ENCODE measurements around the gene CDHR3. TPM values are rescaled to one million over a fixed set of nuclear protein-coding genes. Genes with fewer than 3 reads are reported as not detected.

CDHR3 gene
- total RNA-seq, 4 donors from 2014 or later, result 5.4 to 7.9 (median 5.9) TPM; not detected in 1

DNA sequence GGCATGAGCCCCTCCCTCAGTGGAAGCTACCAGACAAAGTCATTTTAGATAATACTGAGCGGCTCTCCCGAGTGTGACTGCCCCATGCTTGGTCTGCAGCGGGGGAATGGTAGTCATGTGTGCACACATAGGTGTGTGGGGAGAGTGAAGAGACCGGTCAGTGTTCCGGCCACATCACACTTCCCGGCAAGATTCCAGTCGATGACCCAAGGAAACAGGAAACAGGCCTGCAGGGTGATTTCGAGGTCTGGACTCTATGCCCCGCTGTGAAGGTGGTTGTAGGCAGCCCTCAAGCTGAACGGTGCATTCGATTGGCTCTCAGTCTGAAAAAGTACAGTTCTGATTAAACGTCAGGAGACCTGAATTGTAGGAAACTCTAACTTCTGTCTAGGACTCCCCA is 75.9 kb downstream of the CDHR3 start:
- H3K27ac ChIP-seq, result peak overlapping the region; percentile 72 to 79
- intact Hi-C loops (cut with DNase I; ENCODE audit: low total_unique reads), result no loop called here
- no peaks in the 10 kb centered on the region for H3K9me3 ChIP-seq
- TF ChIP-seq, protein P1, sequence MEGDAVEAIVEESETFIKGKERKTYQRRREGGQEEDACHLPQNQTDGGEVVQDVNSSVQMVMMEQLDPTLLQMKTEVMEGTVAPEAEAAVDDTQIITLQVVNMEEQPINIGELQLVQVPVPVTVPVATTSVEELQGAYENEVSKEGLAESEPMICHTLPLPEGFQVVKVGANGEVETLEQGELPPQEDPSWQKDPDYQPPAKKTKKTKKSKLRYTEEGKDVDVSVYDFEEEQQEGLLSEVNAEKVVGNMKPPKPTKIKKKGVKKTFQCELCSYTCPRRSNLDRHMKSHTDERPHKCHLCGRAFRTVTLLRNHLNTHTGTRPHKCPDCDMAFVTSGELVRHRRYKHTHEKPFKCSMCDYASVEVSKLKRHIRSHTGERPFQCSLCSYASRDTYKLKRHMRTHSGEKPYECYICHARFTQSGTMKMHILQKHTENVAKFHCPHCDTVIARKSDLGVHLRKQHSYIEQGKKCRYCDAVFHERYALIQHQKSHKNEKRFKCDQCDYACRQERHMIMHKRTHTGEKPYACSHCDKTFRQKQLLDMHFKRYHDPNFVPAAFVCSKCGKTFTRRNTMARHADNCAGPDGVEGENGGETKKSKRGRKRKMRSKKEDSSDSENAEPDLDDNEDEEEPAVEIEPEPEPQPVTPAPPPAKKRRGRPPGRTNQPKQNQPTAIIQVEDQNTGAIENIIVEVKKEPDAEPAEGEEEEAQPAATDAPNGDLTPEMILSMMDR (IDR thresholded peaks at IDR 0.05), result no peak
- TF ChIP-seq POLR2A (IDR thresholded peaks at IDR 0.05), result no peak
- H3K4me1 ChIP-seq, result peaks cover 0 to 6% of the 10 kb centered on the region in 2 donors
- H3K4me3 ChIP-seq, result no peak overlapping the region
- no peak for DNase-seq
- no peaks in the 10 kb centered on the region for H3K36me3 ChIP-seq
- no peaks in the 10 kb centered on the region for H3K27me3 ChIP-seq

DNA sequence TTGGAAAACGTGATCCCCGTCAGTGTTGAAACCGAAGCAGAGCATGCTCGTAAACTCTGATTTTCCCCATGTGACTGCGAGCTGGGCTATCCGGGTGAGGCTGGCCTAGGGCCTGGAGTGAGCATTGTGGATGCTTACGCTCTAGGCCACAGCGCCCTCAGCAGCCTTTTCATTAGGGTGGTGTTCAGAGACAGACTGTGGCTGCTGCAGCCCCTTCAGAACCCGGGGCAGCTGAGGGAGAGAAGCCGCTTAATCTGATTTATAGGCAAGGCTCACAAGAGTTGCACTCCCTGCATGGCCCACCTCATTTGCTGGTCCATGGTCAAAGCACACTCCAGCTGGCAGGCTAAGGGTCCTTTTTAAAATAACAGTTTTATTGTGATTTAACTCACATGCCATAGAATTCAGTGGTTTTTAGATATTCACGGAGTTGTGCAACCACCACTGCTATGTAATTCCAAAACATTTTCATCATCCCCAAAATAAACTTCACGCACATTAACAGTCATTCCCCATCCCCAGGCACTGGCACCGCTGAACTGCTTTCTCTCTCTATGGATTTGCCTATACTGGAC is 76.5 kb downstream of the CDHR3 start:
- DNase-seq, result peak; percentile 85 to 89
- Histone ChIP-seq H3K36me3 (no peaks in the 10 kb centered on the region), H3K4me1 (peaks cover 0 to 6% of the 10 kb centered on the region in 2 donors), H3K27ac (peak overlapping the region; percentile 72 to 79), H3K27me3 (no peaks in the 10 kb centered on the region), H3K9me3 (no peaks in the 10 kb centered on the region), H3K4me3 (no peak overlapping the region)
- intact Hi-C loops (cut with DNase I; ENCODE audit: low total_unique reads), result no loop called here
- TF ChIP-seq, protein P1 (IDR thresholded peaks at IDR 0.05), result peak in 3 of 4 experiments; percentile 38 to 52 (median 50)
- no peak for TF ChIP-seq POLR2A (IDR thresholded peaks at IDR 0.05)

DNA sequence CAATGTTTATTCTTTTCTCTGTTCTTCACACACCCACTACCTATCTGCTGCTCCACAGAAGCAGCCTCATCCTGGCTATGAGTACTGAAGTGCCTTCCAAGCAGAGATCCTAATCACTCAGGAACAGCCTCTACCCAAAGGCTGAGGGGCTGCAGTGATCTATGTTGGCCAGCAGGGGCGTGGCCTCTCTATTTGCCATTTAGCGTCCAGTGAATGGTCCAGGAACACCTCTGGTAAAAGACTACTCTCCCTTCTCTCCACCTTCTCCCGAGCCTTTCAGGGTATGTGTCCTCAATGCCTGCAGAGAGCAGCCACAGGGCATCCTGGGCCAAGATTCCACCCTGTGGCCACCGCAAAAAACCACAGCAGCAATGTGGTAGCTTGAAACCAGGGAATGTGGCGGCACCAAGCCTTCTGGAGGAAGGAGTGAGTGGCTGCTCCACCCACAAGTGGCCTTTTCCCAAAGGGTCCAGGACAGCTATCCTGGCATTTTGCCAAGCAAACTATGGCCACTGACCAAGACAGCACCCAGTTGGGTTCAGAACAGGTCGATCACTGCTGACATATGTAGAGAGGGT is 78.2 kb downstream of the CDHR3 start:
- intact Hi-C loops (cut with DNase I; ENCODE audit: low total_unique reads), result no loop called here
- peaks cover 0 to 6% of the 10 kb centered on the region in 2 donors for H3K4me1 ChIP-seq
- H3K4me3 ChIP-seq, result no peak overlapping the region
- peak in 1 of 2 donors; percentile 41 for DNase-seq
- H3K9me3 ChIP-seq, result no peaks in the 10 kb centered on the region
- no peaks in the 10 kb centered on the region for H3K36me3 ChIP-seq
- H3K27me3 ChIP-seq, result no peaks in the 10 kb centered on the region
- peak overlapping the region in 1 of 2 donors; percentile 72 for H3K27ac ChIP-seq
- no peak for TF ChIP-seq POLR2A (IDR thresholded peaks at IDR 0.05)
- TF ChIP-seq, protein P1 (IDR thresholded peaks at IDR 0.05), result peak; percentile 29 to 52 (median 46)

DNA sequence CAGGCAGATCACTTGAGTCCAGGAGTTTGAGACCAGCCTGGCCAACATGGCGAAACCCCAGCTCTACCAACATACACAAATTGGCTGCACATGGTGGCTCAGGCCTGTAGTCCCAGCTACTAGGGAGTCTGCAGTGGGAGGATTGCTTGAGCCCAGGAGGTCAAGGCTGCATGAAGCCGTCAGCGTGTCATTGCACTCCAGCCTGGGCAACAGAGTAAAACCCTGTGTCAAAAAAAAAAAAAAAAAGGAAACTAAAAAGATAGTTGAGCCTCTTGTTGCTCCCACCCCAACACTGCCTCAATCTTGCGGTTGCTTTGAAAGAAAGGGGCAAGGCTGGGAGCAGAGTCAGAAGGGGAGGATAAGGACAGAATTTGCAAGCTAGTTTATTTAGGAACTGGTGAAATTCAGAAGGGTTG is 79.1 kb downstream of the CDHR3 start:
- H3K27ac ChIP-seq, result peak overlapping the region; percentile 71 to 72
- no peak for DNase-seq
- H3K9me3 ChIP-seq, result no peaks in the 10 kb centered on the region
- H3K4me1 ChIP-seq, result peaks cover 0 to 6% of the 10 kb centered on the region in 2 donors
- intact Hi-C loops (cut with DNase I; ENCODE audit: low total_unique reads), result loop anchor here (2.0 kb wide), 1 partner anchor 389 kb away; no protein-coding TSS in a partner anchor
- no peak for TF ChIP-seq POLR2A (IDR thresholded peaks at IDR 0.05)
- H3K27me3 ChIP-seq, result no peaks in the 10 kb centered on the region
- no peak overlapping the region for H3K4me3 ChIP-seq
- no peaks in the 10 kb centered on the region for H3K36me3 ChIP-seq

DNA sequence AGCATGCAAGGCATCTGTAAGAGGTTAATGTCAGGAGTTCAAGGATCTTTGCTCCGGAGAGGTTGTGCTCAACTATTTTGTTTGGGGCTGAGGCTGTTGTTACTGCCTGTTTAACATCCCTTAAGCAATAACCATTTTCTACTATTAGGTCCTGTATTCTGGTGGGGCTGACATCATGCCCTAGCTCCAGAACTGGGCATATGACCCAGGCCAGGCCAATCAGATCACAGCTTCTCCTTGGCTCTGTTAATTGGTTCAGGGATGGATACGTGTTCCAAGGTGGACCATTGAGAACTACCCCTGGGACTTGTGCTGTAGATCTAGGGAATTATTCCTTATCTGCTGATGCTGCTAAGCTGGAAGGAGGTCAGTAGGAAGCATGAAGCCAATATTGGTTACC is 82.1 kb downstream of the CDHR3 start:
- no peaks in the 10 kb centered on the region for H3K9me3 ChIP-seq
- H3K4me1 ChIP-seq, result peaks cover 0 to under 1% of the 10 kb centered on the region in 2 donors
- H3K36me3 ChIP-seq, result no peaks in the 10 kb centered on the region
- no peak for TF ChIP-seq POLR2A (IDR thresholded peaks at IDR 0.05)
- TF ChIP-seq, protein P1 (IDR thresholded peaks at IDR 0.05), result no peak
- no peak overlapping the region for H3K4me3 ChIP-seq
- H3K27ac ChIP-seq, result no peak overlapping the region
- intact Hi-C loops (cut with DNase I; ENCODE audit: low total_unique reads), result no loop called here
- no peaks in the 10 kb centered on the region for H3K27me3 ChIP-seq
- DNase-seq, result no peak
